Measurements from ENCODE around the gene FUT2.

- TF ChIP-seq, protein P1, sequence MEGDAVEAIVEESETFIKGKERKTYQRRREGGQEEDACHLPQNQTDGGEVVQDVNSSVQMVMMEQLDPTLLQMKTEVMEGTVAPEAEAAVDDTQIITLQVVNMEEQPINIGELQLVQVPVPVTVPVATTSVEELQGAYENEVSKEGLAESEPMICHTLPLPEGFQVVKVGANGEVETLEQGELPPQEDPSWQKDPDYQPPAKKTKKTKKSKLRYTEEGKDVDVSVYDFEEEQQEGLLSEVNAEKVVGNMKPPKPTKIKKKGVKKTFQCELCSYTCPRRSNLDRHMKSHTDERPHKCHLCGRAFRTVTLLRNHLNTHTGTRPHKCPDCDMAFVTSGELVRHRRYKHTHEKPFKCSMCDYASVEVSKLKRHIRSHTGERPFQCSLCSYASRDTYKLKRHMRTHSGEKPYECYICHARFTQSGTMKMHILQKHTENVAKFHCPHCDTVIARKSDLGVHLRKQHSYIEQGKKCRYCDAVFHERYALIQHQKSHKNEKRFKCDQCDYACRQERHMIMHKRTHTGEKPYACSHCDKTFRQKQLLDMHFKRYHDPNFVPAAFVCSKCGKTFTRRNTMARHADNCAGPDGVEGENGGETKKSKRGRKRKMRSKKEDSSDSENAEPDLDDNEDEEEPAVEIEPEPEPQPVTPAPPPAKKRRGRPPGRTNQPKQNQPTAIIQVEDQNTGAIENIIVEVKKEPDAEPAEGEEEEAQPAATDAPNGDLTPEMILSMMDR (IDR thresholded peaks at IDR 0.05; ENCODE audit: insufficient read depth, low read length, poor library complexity, severe bottlenecking): no peak
- TF ChIP-seq EZH2phosphoT487 (conservative IDR thresholded peaks at IDR 0.05; ENCODE audit: low read length): no peak
These were observed 43.0 kb downstream of the FUT2 start for GRCh38 chr19:48738557-48739403.
